Lower leg skin (tissue), 3 donors: ENCODE results near the gene GAL3ST1.

Source experiments
- CTCF ChIP-seq, 3 donors: fragments of 450-650 bp; IDR thresholded peaks; one replicate each; pipeline ENCODE4 v1.5.1; 2016; ENCODE audit warnings: antibody characterized with exemption in 3 of 3, mild to moderate bottlenecking in 3 of 3, moderate library complexity in 2 of 3
- POLR2A ChIP-seq, 2 donors: fragments of 450-650 bp; IDR thresholded peaks; one replicate each; pipeline ENCODE4 v1.6.1; 2016 to 2017; ENCODE audit warnings: antibody characterized with exemption in 2 of 2, mild to moderate bottlenecking in 1 of 2, moderate library complexity in 1 of 2

- TF ChIP-seq CTCF (IDR thresholded peaks at IDR 0.05), result no peak
- no peak for TF ChIP-seq POLR2A (IDR thresholded peaks at IDR 0.05)
These were observed 41.1 kb upstream of the GAL3ST1 start for GRCh38 chr22:30615543-30615954.
